ENCODE measurements around the gene PRR5L.

PRR5L gene

DNA sequence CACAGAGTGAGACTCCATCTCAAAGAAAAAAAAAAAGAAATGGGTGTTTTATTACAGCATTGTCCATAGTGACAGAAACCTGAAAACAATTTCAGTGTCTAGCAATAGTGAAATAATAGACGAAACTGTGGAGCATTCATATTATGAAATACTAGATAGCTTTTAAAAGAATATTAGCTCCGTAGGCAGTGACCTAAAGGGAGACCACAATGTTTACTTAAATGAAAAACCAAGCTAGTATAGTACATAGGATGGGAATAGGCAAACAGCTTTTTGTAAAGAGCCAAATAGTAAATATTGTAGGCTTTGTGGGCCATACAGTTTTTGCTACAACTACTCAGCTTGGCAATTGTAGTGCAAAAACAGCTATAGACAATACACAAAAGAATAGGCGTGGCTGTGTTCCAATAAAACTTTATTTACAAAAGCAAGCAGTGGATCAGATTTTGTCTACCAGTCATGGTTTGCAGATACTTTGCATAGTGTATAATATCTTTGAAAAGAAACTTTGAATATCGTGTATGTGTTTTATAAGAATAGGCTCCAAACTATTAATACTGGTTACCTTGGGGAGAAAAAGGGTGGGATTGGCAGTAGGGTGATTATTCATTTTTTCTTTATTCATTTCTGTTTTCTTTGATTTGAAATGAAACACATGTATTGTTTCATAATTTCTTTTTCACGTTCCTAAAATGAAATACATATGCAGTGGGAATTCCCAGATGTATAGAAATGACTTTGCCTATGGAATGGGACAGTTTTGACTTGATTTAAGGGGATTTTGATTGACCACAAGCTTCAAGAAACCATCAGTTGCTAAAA lies 50.7 kb downstream of the PRR5L start:
- H3K36me3 ChIP-seq (replicated peaks) = no peaks in the 10 kb centered on the region
- no peak overlapping the region for H3K4me3 ChIP-seq (ENCODE audit: low read depth, low read length)
- no peaks in the 10 kb centered on the region for H3K27me3 ChIP-seq (replicated peaks)
- in situ Hi-C loops (cut with HindIII; ENCODE audit: low pct_ligation_motif_present, low sequenced_read_pairs) = no loop called here
- H3K27ac ChIP-seq = no peak overlapping the region
- DNase-seq = no peak
- TF ChIP-seq, protein P1, sequence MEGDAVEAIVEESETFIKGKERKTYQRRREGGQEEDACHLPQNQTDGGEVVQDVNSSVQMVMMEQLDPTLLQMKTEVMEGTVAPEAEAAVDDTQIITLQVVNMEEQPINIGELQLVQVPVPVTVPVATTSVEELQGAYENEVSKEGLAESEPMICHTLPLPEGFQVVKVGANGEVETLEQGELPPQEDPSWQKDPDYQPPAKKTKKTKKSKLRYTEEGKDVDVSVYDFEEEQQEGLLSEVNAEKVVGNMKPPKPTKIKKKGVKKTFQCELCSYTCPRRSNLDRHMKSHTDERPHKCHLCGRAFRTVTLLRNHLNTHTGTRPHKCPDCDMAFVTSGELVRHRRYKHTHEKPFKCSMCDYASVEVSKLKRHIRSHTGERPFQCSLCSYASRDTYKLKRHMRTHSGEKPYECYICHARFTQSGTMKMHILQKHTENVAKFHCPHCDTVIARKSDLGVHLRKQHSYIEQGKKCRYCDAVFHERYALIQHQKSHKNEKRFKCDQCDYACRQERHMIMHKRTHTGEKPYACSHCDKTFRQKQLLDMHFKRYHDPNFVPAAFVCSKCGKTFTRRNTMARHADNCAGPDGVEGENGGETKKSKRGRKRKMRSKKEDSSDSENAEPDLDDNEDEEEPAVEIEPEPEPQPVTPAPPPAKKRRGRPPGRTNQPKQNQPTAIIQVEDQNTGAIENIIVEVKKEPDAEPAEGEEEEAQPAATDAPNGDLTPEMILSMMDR (IDR thresholded peaks at IDR 0.05; ENCODE audit: low read depth, low read length, missing control alignments) = no peak

DNA sequence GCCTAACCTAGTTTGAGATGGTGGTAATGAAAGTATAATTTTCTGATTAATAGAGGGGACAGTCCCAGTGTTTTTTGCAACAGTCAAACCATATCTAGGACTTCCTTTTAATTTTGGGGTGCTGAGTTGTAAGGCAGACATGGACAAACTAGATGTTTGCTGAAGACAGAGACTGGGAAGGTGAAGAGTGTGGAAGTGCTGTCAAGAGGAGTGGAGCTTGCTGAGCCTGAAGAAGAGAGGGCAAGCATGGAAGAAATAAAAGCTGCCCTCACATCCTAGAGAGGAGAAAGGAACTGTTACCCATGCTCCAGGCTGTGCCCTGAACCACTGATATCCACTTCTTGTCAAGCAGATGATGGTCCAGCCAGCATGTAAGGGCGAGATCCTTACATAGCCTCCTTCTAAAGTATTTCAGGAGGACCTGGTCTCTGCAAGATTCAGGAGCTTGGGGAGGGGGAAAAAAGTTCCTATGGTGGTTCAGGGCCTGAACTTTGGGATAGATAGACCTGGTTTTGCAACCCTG lies 51.4 kb downstream of the PRR5L start:
- no peak for DNase-seq
- Histone ChIP-seq H3K27ac (no peak overlapping the region), H3K4me3 (ENCODE audit: low read depth, low read length) (no peak overlapping the region), H3K27me3 (replicated peaks) (no peaks in the 10 kb centered on the region), H3K36me3 (replicated peaks) (no peaks in the 10 kb centered on the region)
- TF ChIP-seq, protein P1 (IDR thresholded peaks at IDR 0.05; ENCODE audit: low read depth, low read length, missing control alignments) = no peak
- in situ Hi-C loops (cut with HindIII; ENCODE audit: low pct_ligation_motif_present, low sequenced_read_pairs) = no loop called here

DNA sequence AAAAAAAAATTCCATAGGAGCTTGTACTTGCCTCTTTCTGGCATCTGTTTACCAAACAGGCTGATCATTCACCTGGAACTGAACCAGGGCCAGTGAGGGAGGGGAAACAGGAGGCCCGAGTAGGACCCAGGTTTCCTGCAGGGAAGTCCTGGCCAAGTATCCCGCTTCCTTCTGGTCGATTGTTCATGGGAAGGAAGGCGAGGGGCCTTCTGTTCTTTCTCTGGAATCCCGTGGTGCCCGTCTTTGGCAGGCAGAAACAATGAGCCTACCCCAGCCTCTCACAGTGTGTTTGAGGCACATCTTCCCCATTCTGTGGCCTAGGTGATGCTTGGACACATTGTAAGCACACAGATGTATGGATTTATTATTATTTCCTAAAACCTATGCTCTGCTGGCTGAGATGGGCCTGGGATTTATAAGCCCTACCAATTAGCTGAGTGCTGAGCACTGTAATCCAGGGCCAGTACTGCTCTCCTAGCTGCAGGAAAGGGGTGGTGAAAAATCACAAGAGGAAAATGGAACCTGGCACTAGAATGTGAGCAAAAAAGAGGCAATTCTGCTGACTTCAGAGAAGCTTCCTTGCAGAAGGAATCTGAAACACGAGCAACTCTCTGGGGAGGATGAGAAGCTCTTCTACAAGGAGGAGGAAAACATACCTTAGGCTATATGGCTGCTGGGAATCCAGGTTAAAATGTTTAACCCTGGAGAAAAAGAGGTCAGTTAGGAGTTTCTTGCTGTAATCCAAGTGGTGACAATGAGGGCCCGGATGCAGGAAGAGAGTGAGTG lies 53.5 kb downstream of the PRR5L start:
- Histone ChIP-seq H3K4me3 (ENCODE audit: low read depth, low read length) (no peak overlapping the region), H3K27me3 (replicated peaks) (no peaks in the 10 kb centered on the region), H3K27ac (no peak overlapping the region), H3K36me3 (replicated peaks) (no peaks in the 10 kb centered on the region)
- no peak for DNase-seq
- in situ Hi-C loops (cut with HindIII; ENCODE audit: low pct_ligation_motif_present, low sequenced_read_pairs) = no loop called here
- TF ChIP-seq, protein P1 (IDR thresholded peaks at IDR 0.05; ENCODE audit: low read depth, low read length, missing control alignments) = no peak

DNA sequence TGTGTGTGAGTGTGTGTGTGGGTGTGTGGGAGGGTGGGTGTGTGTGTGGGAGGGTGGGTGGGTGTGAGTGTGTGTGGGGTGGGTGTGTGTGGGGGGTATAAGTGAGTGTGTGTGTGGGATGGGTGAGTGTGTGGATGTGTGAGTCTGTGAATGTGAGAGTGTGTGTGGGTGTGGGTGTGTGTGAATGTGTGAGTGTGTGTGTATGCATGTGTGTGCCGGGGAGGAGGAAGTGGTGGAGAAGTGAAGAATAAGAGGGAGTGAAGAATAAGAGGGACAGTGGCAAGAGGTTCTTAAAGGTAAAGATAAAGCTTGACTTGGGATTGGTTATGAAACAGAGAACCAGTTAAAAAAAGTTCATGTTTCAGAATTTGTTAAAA lies 54.0 kb downstream of the PRR5L start:
- TF ChIP-seq, protein P1 (IDR thresholded peaks at IDR 0.05; ENCODE audit: low read depth, low read length, missing control alignments) = no peak
- Histone ChIP-seq H3K36me3 (replicated peaks) (no peaks in the 10 kb centered on the region), H3K27me3 (replicated peaks) (no peaks in the 10 kb centered on the region), H3K27ac (no peak overlapping the region), H3K4me3 (ENCODE audit: low read depth, low read length) (no peak overlapping the region)
- no peak for DNase-seq
- in situ Hi-C loops (cut with HindIII; ENCODE audit: low pct_ligation_motif_present, low sequenced_read_pairs) = no loop called here

DNA sequence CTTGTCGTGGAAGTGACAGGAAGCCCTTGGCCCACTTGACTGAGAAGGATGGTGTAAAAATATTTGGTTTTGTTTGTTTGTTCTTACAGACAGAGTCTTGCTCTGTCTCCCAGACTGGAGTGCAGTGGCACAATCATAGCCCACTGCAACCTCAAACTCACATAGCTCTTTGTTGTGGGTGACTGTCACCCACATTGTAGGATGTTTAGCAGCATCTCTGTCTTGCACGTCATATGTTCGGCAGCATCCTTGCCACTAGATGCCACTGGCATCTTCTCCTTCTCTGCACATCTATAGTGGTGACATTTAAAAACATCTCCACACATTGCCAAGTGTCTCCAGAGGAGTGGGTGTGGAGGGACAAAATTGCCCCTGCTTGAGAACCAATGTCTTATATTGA lies 56.8 kb downstream of the PRR5L start:
- Histone ChIP-seq H3K27ac (no peak overlapping the region), H3K4me3 (ENCODE audit: low read depth, low read length) (no peak overlapping the region), H3K36me3 (replicated peaks) (no peaks in the 10 kb centered on the region), H3K27me3 (replicated peaks) (no peaks in the 10 kb centered on the region)
- no peak for DNase-seq
- in situ Hi-C loops (cut with HindIII; ENCODE audit: low pct_ligation_motif_present, low sequenced_read_pairs) = no loop called here
- TF ChIP-seq, protein P1 (IDR thresholded peaks at IDR 0.05; ENCODE audit: low read depth, low read length, missing control alignments) = no peak

All from brain microvascular endothelial cell (primary cell).